Neural crest cell (in vitro differentiated cells): Measurements from ENCODE around the gene THRB. TPM values are rescaled to one million over a fixed set of nuclear protein-coding genes. Genes with fewer than 3 reads are reported as not detected.
A peak's percentile ranks its signal among the peaks of the same experiment; 100 is the strongest.

Experiments
- DNase-seq: peaks from one replicate; pipeline ENCODE4 v3.0.0; 2021; ENCODE audit warnings: low read depth, mixed read lengths, low spot score
- H3K27ac Mint-ChIP-seq: one replicate; pipeline ENCODE4 v1.8.0; 2021; ENCODE audit warnings: mild to moderate bottlenecking, mixed read lengths; ENCODE audit not compliant: unreplicated experiment
- H3K27me3 Mint-ChIP-seq: 2 replicates; pipeline ENCODE4 v1.8.0; 2021; ENCODE audit warnings: low read depth, mild to moderate bottlenecking, mixed read lengths
- H3K36me3 Mint-ChIP-seq: 2 replicates; pipeline ENCODE4 v1.8.0; 2021; ENCODE audit warnings: low read depth, mild to moderate bottlenecking, mixed read lengths
- H3K4me1 Mint-ChIP-seq: 2 replicates; pipeline ENCODE4 v1.8.0; 2021; ENCODE audit warnings: mixed read lengths
- H3K4me3 Mint-ChIP-seq: one replicate; pipeline ENCODE4 v1.8.0; 2021; ENCODE audit warnings: mild to moderate bottlenecking, mixed read lengths
- H3K9me3 Mint-ChIP-seq: 2 replicates; pipeline ENCODE4 v1.8.0; 2021; ENCODE audit warnings: mixed read lengths
- total RNA-seq: library from RNA; stranded (reverse); gene quantifications from 2 replicates; pipeline ENCODE4 v1.2.1, GENCODE V29; 2021
- TF ChIP-seq, protein P1 (sequence below): fragments of 200-600 bp; sonication (generic); conservative IDR thresholded peaks from 2 replicates; pipeline ENCODE4 v1.5.0; 2021; ENCODE audit warnings: antibody characterized with exemption, mild to moderate bottlenecking

Gene THRB
- total RNA-seq, 1 donor from 2014 or later = 0.65 TPM

DNA sequence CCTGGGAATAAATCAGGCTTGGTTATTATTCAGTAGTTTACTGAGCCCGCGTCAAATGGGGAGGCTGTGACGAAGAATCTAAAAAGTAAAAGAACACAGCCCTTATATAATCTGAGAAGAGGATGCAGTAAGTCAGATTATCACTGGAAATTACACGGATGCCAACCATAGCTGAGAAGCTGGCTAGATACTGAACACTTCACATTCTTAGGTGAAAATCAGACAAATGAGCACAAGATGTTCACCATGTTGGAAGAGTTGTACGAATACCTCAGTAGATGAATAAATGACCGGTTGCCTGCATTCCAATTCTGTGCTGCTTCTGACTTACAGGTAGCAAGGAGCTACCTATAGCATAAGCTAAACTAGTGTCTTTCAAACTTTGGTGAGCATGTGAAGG, 254.3 kb downstream of the THRB start:
- Mint-ChIP-seq H3K4me3 (no peak overlapping the region), H3K36me3 (no peaks in the 10 kb centered on the region), H3K27me3 (no peaks in the 10 kb centered on the region), H3K27ac (no peak overlapping the region), H3K4me1 (peaks cover 27% of the 10 kb centered on the region), H3K9me3 (no peaks in the 10 kb centered on the region)
- TF ChIP-seq, protein P1, sequence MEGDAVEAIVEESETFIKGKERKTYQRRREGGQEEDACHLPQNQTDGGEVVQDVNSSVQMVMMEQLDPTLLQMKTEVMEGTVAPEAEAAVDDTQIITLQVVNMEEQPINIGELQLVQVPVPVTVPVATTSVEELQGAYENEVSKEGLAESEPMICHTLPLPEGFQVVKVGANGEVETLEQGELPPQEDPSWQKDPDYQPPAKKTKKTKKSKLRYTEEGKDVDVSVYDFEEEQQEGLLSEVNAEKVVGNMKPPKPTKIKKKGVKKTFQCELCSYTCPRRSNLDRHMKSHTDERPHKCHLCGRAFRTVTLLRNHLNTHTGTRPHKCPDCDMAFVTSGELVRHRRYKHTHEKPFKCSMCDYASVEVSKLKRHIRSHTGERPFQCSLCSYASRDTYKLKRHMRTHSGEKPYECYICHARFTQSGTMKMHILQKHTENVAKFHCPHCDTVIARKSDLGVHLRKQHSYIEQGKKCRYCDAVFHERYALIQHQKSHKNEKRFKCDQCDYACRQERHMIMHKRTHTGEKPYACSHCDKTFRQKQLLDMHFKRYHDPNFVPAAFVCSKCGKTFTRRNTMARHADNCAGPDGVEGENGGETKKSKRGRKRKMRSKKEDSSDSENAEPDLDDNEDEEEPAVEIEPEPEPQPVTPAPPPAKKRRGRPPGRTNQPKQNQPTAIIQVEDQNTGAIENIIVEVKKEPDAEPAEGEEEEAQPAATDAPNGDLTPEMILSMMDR = no peak
- DNase-seq = no peak

DNA sequence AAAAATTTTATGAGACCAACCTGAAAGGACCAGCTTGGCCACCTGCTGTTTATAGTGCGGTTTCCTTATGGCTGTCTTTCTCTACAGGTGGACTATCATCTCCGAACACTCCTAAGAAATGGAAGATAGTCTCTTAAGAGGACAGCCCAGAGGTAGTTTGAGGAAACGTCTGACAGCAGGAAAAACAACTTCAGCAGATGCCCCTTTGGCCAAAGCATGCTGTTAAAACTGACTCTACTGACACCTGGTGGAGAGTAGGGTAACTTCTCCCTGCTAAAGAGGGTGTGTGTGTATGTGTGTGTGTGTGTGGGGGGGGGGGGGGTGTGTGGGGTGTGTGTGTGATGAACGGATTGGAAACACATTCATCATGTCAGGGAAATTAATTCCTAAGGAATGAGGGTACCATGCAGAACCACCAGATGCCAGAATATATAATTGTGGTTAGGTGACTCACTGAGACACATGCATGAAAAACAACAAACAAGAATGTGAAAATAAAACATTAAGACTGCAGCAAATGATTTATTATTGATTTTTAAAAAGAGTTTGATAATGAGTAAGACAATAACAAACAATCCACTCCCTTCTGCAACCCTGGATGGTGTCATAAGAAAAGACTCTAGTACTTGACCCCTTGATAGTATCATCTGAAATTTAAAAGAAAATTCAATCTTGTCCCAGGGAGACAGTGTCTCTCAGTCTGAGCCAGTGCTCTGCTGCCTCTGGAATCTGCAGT, 256.5 kb downstream of the THRB start:
- no peak overlapping the region for H3K4me3 Mint-ChIP-seq
- no peaks in the 10 kb centered on the region for H3K9me3 Mint-ChIP-seq
- H3K36me3 Mint-ChIP-seq = no peaks in the 10 kb centered on the region
- no peaks in the 10 kb centered on the region for H3K27me3 Mint-ChIP-seq
- peak; percentile 27 for DNase-seq
- H3K4me1 Mint-ChIP-seq = peaks cover 12% of the 10 kb centered on the region
- H3K27ac Mint-ChIP-seq = no peak overlapping the region
- TF ChIP-seq, protein P1 = peak; percentile 69

DNA sequence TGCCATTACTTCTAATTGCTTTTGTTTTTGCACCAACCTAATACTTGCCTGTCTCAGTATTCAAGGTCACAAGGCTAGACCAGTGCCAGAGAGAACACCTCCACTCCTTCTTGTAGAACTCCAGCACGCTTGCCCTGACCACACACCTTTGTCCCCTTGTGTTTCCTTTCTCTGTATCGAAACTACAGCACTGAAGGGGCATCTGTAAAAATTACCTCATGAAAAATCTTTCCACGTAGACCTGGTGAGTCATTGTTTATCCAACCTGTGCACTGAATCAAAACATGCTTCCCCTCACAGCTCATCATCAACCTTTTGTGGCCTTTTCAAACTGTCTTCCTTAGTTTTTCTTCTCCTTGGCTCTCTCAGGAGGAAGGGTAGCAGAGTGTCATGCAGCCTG, 259.5 kb downstream of the THRB start:
- Mint-ChIP-seq H3K9me3 (no peaks in the 10 kb centered on the region), H3K36me3 (no peaks in the 10 kb centered on the region), H3K4me1 (no peaks in the 10 kb centered on the region), H3K4me3 (no peak overlapping the region), H3K27me3 (no peaks in the 10 kb centered on the region), H3K27ac (no peak overlapping the region)
- TF ChIP-seq, protein P1 = no peak
- DNase-seq = no peak

DNA sequence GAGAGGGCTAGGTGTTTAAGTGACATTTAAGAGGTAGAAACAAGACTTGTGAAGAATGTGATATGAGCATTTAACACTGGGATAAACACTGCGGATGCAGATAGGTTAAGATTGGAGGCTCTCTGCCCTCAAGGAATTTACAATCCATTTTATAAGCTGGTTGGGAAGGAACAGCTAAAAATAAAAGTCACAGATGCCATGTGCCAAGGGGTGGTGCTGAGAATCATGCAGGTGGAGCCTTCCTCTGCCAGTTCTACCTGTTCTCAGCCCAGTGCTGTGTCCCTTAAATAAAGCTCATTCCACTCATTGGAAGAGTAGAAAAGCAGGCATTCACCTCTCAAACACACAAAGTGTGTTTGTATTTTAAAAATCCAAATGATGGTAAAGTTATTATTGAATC, 261.9 kb downstream of the THRB start:
- H3K27me3 Mint-ChIP-seq = no peaks in the 10 kb centered on the region
- no peak overlapping the region for H3K27ac Mint-ChIP-seq
- H3K4me1 Mint-ChIP-seq = no peaks in the 10 kb centered on the region
- TF ChIP-seq, protein P1 = no peak
- no peaks in the 10 kb centered on the region for H3K9me3 Mint-ChIP-seq
- H3K36me3 Mint-ChIP-seq = no peaks in the 10 kb centered on the region
- no peak for DNase-seq
- H3K4me3 Mint-ChIP-seq = no peak overlapping the region

DNA sequence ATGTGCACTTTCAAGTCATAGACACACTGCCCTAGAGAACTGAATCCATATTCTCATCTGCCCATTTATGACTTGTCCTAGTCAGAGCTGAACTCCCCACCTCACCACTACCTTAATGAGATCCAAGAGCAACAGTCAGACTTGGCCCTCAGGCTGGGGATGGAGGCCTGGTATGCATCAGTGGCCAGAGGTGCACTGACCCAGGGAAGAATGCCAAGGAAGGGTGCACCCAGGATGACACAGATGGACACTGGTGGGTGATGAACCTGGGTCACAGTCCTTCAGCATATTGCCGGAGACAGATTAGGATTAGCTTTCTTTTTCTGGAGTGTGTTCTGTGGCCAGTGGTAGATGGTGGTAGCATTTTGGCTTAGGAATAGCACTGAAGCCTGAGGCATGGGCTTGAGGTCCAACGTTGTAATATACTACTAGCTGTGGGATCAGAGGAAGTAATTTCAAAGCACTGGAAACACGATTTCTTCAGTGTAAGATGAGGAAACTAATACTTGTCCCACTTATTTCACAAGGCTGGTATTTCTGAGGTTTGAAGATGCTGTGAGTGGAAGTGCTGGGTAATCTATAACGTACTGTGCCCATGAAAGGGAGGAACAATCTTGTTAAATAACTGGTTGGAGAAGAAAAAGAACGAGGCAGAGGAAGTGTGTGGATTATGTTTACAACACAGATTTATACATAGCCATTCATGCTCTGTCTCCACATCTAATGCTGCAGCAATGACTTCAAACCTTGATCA, 265.0 kb downstream of the THRB start:
- Mint-ChIP-seq H3K4me3 (no peak overlapping the region), H3K9me3 (no peaks in the 10 kb centered on the region)

More for the DNA sequence above, 265.0 kb downstream of the THRB start:
- no peaks in the 10 kb centered on the region for H3K36me3 Mint-ChIP-seq
- DNase-seq = no peak
- peaks cover 13% of the 10 kb centered on the region for H3K4me1 Mint-ChIP-seq
- H3K27me3 Mint-ChIP-seq = no peaks in the 10 kb centered on the region
- TF ChIP-seq, protein P1 = no peak
- no peak overlapping the region for H3K27ac Mint-ChIP-seq
